Omental fat pad (tissue), 4 donors: ENCODE data around the gene MYL12A. TPM values are rescaled to one million over a fixed set of nuclear protein-coding genes. Genes with fewer than 3 reads are reported as not detected.
A peak's percentile ranks its signal among the peaks of the same experiment; 100 is the strongest.

Source experiments
- ATAC-seq: fragments of 150-250 bp; one replicate; pipeline ENCODE4 v1.9.1; 2016; ENCODE audit warnings: mild to moderate bottlenecking, moderate library complexity; ENCODE audit not compliant: low FRiP score
- DNase-seq: peaks from one replicate; pipeline ENCODE4 v3.0.0-alpha.2; 2019; ENCODE audit warnings: low spot score
- total RNA-seq, 4 donors: library from RNA; depleted of rRNA; stranded (reverse); fragments of >200 nt; gene quantifications; one replicate each; pipeline ENCODE4 v1.1.0, GENCODE V29; 2016
- TF ChIP-seq, protein P1 (sequence below), 3 donors: fragments of 450-650 bp; IDR thresholded peaks; one replicate each; pipeline ENCODE4 v1.5.1; 2016 to 2017; ENCODE audit warnings: antibody characterized with exemption in 3 of 3, mild to moderate bottlenecking in 3 of 3, moderate library complexity in 2 of 3

MYL12A gene
- total RNA-seq, 4 donors from 2014 or later: 393 to 814 (median 535) TPM

- no peak for ATAC-seq
- no peak for DNase-seq
- TF ChIP-seq, protein P1, sequence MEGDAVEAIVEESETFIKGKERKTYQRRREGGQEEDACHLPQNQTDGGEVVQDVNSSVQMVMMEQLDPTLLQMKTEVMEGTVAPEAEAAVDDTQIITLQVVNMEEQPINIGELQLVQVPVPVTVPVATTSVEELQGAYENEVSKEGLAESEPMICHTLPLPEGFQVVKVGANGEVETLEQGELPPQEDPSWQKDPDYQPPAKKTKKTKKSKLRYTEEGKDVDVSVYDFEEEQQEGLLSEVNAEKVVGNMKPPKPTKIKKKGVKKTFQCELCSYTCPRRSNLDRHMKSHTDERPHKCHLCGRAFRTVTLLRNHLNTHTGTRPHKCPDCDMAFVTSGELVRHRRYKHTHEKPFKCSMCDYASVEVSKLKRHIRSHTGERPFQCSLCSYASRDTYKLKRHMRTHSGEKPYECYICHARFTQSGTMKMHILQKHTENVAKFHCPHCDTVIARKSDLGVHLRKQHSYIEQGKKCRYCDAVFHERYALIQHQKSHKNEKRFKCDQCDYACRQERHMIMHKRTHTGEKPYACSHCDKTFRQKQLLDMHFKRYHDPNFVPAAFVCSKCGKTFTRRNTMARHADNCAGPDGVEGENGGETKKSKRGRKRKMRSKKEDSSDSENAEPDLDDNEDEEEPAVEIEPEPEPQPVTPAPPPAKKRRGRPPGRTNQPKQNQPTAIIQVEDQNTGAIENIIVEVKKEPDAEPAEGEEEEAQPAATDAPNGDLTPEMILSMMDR (IDR thresholded peaks at IDR 0.05): no peak
These were observed 7.1 kb downstream of the MYL12A start for GRCh38 chr18:3254725-3255124.

DNA sequence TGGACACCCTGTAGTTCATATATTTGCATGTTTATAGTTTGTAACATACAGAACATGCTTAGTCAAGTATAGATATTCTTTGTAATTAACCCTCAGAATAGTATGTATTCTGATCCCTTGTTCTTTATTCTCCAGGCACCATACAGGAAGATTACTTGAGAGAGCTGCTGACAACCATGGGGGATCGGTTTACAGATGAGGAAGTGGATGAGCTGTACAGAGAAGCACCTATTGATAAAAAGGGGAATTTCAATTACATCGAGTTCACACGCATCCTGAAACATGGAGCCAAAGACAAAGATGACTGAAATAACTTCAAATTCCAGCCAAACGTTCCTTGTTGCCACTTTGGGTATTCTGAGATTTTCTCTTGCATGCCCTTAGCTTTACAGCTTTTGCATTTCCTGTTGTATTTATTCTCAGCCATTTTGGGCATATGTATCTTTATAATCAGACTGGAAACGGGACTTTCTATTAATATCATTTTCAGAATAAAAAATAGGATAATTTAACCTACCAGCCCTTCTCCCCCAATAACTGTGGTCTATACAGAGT is 8.1 kb downstream of the MYL12A start:
- TF ChIP-seq, protein P1 (IDR thresholded peaks at IDR 0.05): no peak
- ATAC-seq: no peak
- DNase-seq: no peak

- ATAC-seq (no peak), DNase-seq (no peak)
- TF ChIP-seq, protein P1 (IDR thresholded peaks at IDR 0.05): no peak
These were observed 9.4 kb downstream of the MYL12A start for GRCh38 chr18:3256693-3257626.

DNA sequence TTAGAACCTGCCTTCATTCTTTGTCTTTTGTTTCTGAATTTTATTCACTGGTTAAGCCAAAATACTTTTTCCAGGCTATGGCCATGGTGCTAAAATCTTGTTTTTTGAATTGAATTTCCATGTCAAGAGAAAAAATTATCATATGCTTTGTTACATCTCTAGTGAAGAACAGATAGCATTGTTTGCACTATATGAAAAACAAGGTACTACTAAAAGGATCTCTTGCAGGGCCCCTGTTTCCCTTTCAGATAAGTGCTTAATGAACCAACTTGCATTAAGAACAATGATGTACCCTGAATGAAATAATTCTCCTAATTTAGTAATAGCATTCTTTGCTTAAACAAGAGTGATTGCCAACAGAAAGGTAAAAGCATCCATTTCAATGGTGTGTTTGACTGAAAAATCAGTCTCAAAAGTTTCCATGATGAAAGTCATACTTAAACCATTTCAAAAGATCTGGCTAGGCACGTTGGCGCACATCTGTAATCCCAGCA is 10.1 kb downstream of the MYL12A start:
- TF ChIP-seq, protein P1 (IDR thresholded peaks at IDR 0.05): no peak
- ATAC-seq (no peak), DNase-seq (no peak)

DNA sequence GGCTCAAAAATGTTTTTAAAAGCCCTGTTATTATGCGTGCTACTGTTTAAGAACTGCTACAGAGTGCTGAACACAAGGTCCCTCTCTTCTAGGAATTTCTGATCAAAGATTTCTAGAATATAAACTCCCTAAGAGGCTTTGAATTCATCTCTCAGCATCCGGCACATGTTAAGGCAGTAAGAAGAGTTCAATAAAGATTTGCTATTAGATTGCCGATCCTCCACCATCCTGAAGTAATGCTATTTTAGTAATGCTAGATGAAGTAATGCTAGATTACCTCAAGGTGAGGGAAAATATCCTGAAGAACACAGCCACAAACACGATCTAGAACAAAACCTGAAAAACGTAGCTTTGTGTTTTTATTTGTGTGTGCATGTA is 13.4 kb downstream of the MYL12A start:
- DNase-seq (no peak), ATAC-seq (no peak)
- TF ChIP-seq, protein P1 (IDR thresholded peaks at IDR 0.05): no peak

DNA sequence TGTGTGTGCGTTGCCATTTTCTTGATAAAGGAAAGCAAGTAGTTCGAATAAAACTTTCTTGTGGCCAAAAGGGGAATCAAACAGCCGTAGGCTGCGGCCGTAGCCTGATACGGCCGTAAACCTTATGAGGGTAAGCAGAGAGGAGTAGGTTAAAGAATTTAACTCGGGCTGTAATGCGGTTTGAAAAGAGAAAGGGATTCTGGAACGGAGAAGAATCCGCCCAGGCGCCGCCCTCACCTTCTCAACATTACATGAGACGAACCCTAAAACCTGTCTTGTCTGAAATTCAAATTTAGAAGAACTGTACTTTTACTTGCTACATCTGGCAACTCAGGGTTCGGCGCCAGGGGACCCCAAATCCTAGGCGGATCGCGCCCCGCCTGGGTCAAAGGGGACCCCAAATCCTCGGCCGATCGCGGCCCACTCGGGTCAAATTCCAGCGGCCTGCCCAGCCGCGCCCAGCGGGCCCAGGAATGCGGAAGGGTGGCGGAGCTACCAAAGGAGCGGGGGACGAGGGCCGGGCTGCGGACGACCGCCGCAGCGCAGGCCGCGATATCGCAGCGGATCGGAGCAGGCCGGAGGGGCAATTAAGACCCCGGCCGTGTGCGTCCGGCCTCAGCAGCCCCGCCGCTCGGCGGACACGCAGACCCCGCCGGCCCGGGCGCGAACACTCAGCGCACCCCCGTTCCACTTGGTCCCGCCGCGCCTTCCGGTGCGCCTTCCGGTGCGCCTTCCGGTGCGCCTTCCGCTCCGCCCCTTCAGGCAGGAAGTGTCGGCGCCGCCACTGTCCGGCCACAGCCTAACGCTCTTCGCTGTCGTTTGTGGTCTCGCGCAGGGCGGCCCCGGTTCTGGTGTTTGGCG is 14.0 kb downstream of the MYL12A start, which contains the start of gene MYL12B:
MYL12B (plus strand) TSS at position 761 of the 861 bp plus-strand sequence. CDS start 10,766 bp downstream, outside the sequence.
- TF ChIP-seq, protein P1 (IDR thresholded peaks at IDR 0.05): no peak
- DNase-seq (peak; percentile 46), ATAC-seq (peak; percentile 85)
